Measurements from ENCODE around the gene POU6F1.

The POU6F1 gene

DNA sequence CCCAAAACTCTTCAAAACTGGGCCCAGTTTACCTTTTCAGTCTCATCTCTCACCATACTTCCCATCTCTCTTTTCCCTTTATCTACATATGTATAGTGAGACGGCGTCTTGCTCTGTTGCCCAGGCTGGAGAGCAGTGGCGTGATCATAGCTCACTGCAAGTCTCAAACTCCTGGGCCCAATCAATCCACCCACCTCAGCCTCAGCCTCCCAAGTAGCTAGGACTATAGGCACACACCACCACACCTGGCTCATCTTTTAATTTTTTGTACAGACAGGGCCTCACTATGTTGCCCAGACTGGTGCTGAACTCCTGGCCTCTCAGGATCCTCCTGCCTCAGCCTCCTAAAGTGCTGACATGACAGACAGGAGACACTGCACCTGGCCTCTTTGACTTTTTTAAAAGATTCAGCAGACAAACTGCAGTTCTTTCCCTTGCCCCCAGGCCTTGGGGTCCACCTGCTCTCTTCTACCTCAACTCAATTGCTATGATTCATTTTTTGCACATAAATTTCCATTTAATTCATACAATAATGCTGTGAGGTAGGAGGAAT, 78.5 kb downstream of the POU6F1 start:
- WGBS, 2 experiments, result 94 to 98% methylated on average over 3 of the region's 3 CpGs
- no peaks in the 10 kb centered on the region for H3K36me3 ChIP-seq (ENCODE audit: control insufficient read depth, insufficient read depth, low read length)
- no peak overlapping the region for H3K27ac ChIP-seq (ENCODE audit: insufficient read depth, low read depth, low read length, poor library complexity, severe bottlenecking)
- H3K9me3 ChIP-seq (ENCODE audit: control insufficient read depth, low read length), result no peaks in the 10 kb centered on the region
- H3K4me1 ChIP-seq (ENCODE audit: control insufficient read depth, insufficient read depth, low read length), result no peaks in the 10 kb centered on the region
- H3K4me3 ChIP-seq (ENCODE audit: insufficient read depth, low read depth, low read length), result no peak overlapping the region
- H3K27me3 ChIP-seq (ENCODE audit: control insufficient read depth, insufficient read depth, low read length, poor library complexity, severe bottlenecking), result no peaks in the 10 kb centered on the region
